Measurements from ENCODE around the gene UBE2QL1.

The UBE2QL1 gene

GRCh38 chr5:6448622-6449464 is at the start of gene UBE2QL1:
TSS of gene UBE2QL1 (plus strand) at chr5:6448859. CDS start at chr5:6448894, 35 bp downstream.
- DNase-seq (ENCODE audit: low read depth in 2 of 3, low spot score in 2 of 3), result no peak

- no peak for DNase-seq (ENCODE audit: low read depth in 2 of 3, low spot score in 2 of 3)
These were observed 48.4 kb upstream of the UBE2QL1 start for GRCh38 chr5:6399980-6400910.

- DNase-seq (ENCODE audit: low read depth in 2 of 3, low spot score in 2 of 3), result no peak
These were observed 47.2 kb upstream of the UBE2QL1 start for GRCh38 chr5:6401410-6401809.

GRCh38 chr5:6402939-6403338 is 45.7 kb upstream of the UBE2QL1 start:
- DNase-seq (ENCODE audit: low read depth in 2 of 3, low spot score in 2 of 3), result no peak

- no peak for DNase-seq (ENCODE audit: low read depth in 2 of 3, low spot score in 2 of 3)
These were observed 45.2 kb upstream of the UBE2QL1 start for GRCh38 chr5:6403416-6403815.

- no peak for DNase-seq (ENCODE audit: low read depth in 2 of 3, low spot score in 2 of 3)
These were observed 44.5 kb upstream of the UBE2QL1 start for GRCh38 chr5:6404129-6404528.

- DNase-seq (ENCODE audit: low read depth in 2 of 3, low spot score in 2 of 3), result no peak
These were observed 43.1 kb upstream of the UBE2QL1 start for GRCh38 chr5:6405591-6405990.

- no peak for DNase-seq (ENCODE audit: low read depth in 2 of 3, low spot score in 2 of 3)
These were observed 41.0 kb upstream of the UBE2QL1 start for GRCh38 chr5:6407558-6408259.

- no peak for DNase-seq (ENCODE audit: low read depth in 2 of 3, low spot score in 2 of 3)
These were observed 40.4 kb upstream of the UBE2QL1 start for GRCh38 chr5:6408260-6408596.

- DNase-seq (ENCODE audit: low read depth in 2 of 3, low spot score in 2 of 3), result no peak
These were observed 39.8 kb upstream of the UBE2QL1 start for GRCh38 chr5:6408627-6409446.

- DNase-seq (ENCODE audit: low read depth in 2 of 3, low spot score in 2 of 3), result no peak
These were observed 38.2 kb upstream of the UBE2QL1 start for GRCh38 chr5:6410421-6410820.

- no peak for DNase-seq (ENCODE audit: low read depth in 2 of 3, low spot score in 2 of 3)
These were observed 37.5 kb upstream of the UBE2QL1 start for GRCh38 chr5:6411141-6411540.

- DNase-seq (ENCODE audit: low read depth in 2 of 3, low spot score in 2 of 3), result no peak
These were observed 35.8 kb upstream of the UBE2QL1 start for GRCh38 chr5:6412811-6413210.

- no peak for DNase-seq (ENCODE audit: low read depth in 2 of 3, low spot score in 2 of 3)
These were observed 31.0 kb upstream of the UBE2QL1 start for GRCh38 chr5:6417657-6418056.

- DNase-seq (ENCODE audit: low read depth in 2 of 3, low spot score in 2 of 3), result no peak
These were observed 29.9 kb upstream of the UBE2QL1 start for GRCh38 chr5:6418679-6419276.

- DNase-seq (ENCODE audit: low read depth in 2 of 3, low spot score in 2 of 3), result no peak
These were observed 29.3 kb upstream of the UBE2QL1 start for GRCh38 chr5:6419340-6419852.

GRCh38 chr5:6423327-6424109 is 25.1 kb upstream of the UBE2QL1 start:
- DNase-seq (ENCODE audit: low read depth in 2 of 3, low spot score in 2 of 3), result no peak

GRCh38 chr5:6424110-6424659 is 24.5 kb upstream of the UBE2QL1 start:
- no peak for DNase-seq (ENCODE audit: low read depth in 2 of 3, low spot score in 2 of 3)

- no peak for DNase-seq (ENCODE audit: low read depth in 2 of 3, low spot score in 2 of 3)
These were observed 24.0 kb upstream of the UBE2QL1 start for GRCh38 chr5:6424700-6425099.

All from activated CD8-positive, alpha-beta memory T cell treated with anti-CD3 and anti-CD28 coated beads for 48 hours (primary cell).